ENCODE data around the gene MBD5. TPM values are rescaled to one million over a fixed set of nuclear protein-coding genes. Genes with fewer than 3 reads are reported as not detected.
A peak's percentile ranks its signal among the peaks of the same experiment; 100 is the strongest.

MBD5 gene
- total RNA-seq, 1 experiment from 2014 or later: 33.9 TPM

GRCh38 chr2:148273158-148273691 is 252.3 kb downstream of the MBD5 start:
- intact Hi-C loops (cut with micrococcal nuclease): no loop called here
- Mint-ChIP-seq H3K9me3 (ENCODE audit: unreplicated experiment) (no peaks in the 10 kb centered on the region), H3K4me1 (ENCODE audit: insufficient read depth, unreplicated experiment) (no peaks in the 10 kb centered on the region), H3K27me3 (ENCODE audit: insufficient read depth, unreplicated experiment) (no peaks in the 10 kb centered on the region), H3K27ac (ENCODE audit: low read depth, unreplicated experiment) (no peak overlapping the region), H3K36me3 (ENCODE audit: insufficient read depth, unreplicated experiment) (no peaks in the 10 kb centered on the region), H3K4me3 (ENCODE audit: unreplicated experiment) (no peak overlapping the region)
- CTCF ChIA-PET: interaction anchor here (0.8 kb wide), 1 partner anchor 17 kb away, joined by 3 read pairs; no protein-coding TSS in a partner anchor
- no peak for DNase-seq (ENCODE audit: unreplicated experiment)
- no TSS peak for BruUV-seq (replicated peaks)
- POLR2A ChIA-PET: no interaction called here
- no peak for TF ChIP-seq CTCF (IDR thresholded peaks at IDR 0.05; ENCODE audit: unreplicated experiment)

- CTCF ChIA-PET: no interaction called here
- Mint-ChIP-seq H3K27me3 (ENCODE audit: insufficient read depth, unreplicated experiment) (no peaks in the 10 kb centered on the region), H3K27ac (ENCODE audit: low read depth, unreplicated experiment) (no peak overlapping the region), H3K4me3 (ENCODE audit: unreplicated experiment) (no peak overlapping the region), H3K4me1 (ENCODE audit: insufficient read depth, unreplicated experiment) (peaks cover 6% of the 10 kb centered on the region), H3K36me3 (ENCODE audit: insufficient read depth, unreplicated experiment) (peaks cover 7% of the 10 kb centered on the region), H3K9me3 (ENCODE audit: unreplicated experiment) (no peaks in the 10 kb centered on the region)
- POLR2A ChIA-PET: no interaction called here
- no peak for DNase-seq (ENCODE audit: unreplicated experiment)
- BruUV-seq (replicated peaks): no TSS peak
- no peak for TF ChIP-seq CTCF (IDR thresholded peaks at IDR 0.05; ENCODE audit: unreplicated experiment)
- intact Hi-C loops (cut with micrococcal nuclease): no loop called here
Observed at GRCh38 chr2:148279216-148279615, 258.3 kb downstream of the MBD5 start.

GRCh38 chr2:148282201-148282600 is 261.3 kb downstream of the MBD5 start:
- Mint-ChIP-seq H3K27ac (ENCODE audit: low read depth, unreplicated experiment) (no peak overlapping the region), H3K4me3 (ENCODE audit: unreplicated experiment) (no peak overlapping the region), H3K9me3 (ENCODE audit: unreplicated experiment) (no peaks in the 10 kb centered on the region), H3K36me3 (ENCODE audit: insufficient read depth, unreplicated experiment) (peaks cover 7% of the 10 kb centered on the region), H3K27me3 (ENCODE audit: insufficient read depth, unreplicated experiment) (no peaks in the 10 kb centered on the region), H3K4me1 (ENCODE audit: insufficient read depth, unreplicated experiment) (peaks cover 6% of the 10 kb centered on the region)
- TF ChIP-seq CTCF (IDR thresholded peaks at IDR 0.05; ENCODE audit: unreplicated experiment): no peak
- DNase-seq (ENCODE audit: unreplicated experiment): peak; percentile 64
- no TSS peak for BruUV-seq (replicated peaks)
- intact Hi-C loops (cut with micrococcal nuclease): no loop called here
- ChIA-PET CTCF (no interaction called here), POLR2A (no interaction called here)

- no peak overlapping the region for H3K4me3 Mint-ChIP-seq (ENCODE audit: unreplicated experiment)
- H3K27me3 Mint-ChIP-seq (ENCODE audit: insufficient read depth, unreplicated experiment): no peaks in the 10 kb centered on the region
- BruUV-seq (replicated peaks): no TSS peak
- no peaks in the 10 kb centered on the region for H3K9me3 Mint-ChIP-seq (ENCODE audit: unreplicated experiment)
- TF ChIP-seq CTCF (IDR thresholded peaks at IDR 0.05; ENCODE audit: unreplicated experiment): no peak
- H3K4me1 Mint-ChIP-seq (ENCODE audit: insufficient read depth, unreplicated experiment): no peaks in the 10 kb centered on the region
- DNase-seq (ENCODE audit: unreplicated experiment): no peak
- H3K36me3 Mint-ChIP-seq (ENCODE audit: insufficient read depth, unreplicated experiment): peaks cover 7% of the 10 kb centered on the region
- no peak overlapping the region for H3K27ac Mint-ChIP-seq (ENCODE audit: low read depth, unreplicated experiment)
- ChIA-PET POLR2A (no interaction called here), CTCF (interaction anchor here (0.5 kb wide), 1 partner anchor 1056 kb away, joined by 3 read pairs; no protein-coding TSS in a partner anchor)
- intact Hi-C loops (cut with micrococcal nuclease): no loop called here
Observed at GRCh38 chr2:148292431-148292830, 271.5 kb downstream of the MBD5 start.

Data from MCF 10A (cell line).